ENCODE data around the gene TELO2.

Gene TELO2

GRCh38 chr16:1498899-1499676 is 5.9 kb downstream of the TELO2 start:
- no peak for DNase-seq (ENCODE audit: low read depth)

- no peak for DNase-seq (ENCODE audit: low read depth)
Measured at GRCh38 chr16:1499756-1500464, 6.8 kb downstream of the TELO2 start.

DNA sequence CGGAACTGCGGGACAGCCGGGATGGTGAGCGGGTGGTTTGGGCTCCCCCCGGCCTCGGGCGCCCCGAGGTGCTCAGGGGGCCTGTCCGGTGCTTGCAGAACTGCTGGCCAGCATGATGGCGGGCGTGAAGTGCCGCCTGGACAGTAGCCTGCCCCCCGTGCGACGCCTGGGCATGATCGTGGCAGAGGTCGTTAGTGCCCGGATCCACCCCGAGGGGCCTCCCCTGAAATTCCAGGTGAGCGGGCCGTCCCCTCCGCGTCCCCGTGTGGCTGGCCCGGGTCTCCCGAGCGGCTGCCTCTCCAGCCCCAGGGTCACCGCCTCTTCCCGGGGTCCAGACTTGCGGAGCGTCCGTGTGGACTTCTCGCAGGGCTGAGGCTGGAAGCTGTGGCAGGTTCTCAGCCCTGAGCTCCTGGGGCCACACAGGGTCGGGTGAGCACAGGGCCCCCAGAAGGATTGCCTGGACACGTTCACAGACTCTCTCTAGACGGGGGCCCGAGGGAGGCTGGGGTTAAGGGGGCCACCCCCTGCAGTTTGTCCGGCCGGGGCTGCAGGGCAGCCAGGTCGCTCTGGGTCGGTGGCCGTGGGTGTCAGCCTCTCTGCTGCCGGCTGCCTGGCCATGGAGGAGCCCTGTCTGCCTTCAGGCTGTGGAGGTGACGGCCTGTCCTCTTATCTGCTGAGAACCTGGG is 7.4 kb downstream of the TELO2 start:
- no peak for DNase-seq (ENCODE audit: low read depth)

GRCh38 chr16:1501630-1502029 is 8.5 kb downstream of the TELO2 start:
- DNase-seq (ENCODE audit: low read depth): no peak

DNA sequence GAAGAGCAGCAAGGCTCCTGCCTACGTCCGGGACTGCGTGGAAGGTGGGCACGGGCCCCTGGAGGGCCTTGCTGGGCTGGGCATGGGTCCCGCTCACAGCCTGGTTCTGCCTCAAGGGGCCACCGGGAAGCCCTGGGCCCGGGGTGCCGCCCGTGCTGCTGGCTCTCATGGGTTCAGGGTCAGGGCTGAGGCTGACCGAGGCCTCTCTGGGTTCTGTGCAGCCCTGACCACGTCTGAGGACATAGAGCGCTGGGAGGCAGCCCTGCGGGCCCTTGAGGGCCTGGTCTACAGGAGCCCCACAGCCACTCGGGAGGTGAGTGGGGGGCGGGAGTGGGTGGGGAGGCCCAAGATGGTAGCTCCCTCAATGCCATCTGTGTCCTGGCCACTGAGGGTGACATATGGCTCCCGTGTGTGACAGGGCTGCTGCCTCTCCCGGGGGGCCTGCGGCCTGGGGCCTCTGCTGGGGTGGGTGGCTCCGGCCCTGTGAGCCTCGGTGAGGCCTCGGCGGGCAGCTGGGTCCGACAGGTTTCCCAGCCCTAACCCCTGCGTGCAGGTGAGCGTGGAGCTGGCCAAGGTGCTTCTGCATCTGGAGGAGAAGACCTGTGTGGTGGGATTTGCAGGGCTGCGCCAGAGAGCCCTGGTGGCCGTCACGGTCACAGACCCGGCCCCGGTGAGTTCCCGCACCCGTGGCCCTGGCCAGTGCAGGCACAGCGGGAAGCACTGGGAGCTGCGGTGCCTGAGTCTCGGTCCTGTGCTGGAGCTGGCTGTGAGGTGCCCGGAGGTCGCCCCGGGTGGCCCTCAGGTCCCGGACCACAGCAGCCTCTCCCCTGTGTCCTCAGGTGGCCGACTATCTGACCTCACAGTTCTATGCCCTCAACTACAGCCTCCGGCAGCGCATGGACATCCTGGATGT is 9.2 kb downstream of the TELO2 start:
- DNase-seq (ENCODE audit: low read depth): no peak

- DNase-seq (ENCODE audit: low read depth): no peak
Measured at GRCh38 chr16:1503110-1503955, 10.2 kb downstream of the TELO2 start.

- no peak for DNase-seq (ENCODE audit: low read depth)
Measured at GRCh38 chr16:1505073-1505844, 12.1 kb downstream of the TELO2 start.

DNA sequence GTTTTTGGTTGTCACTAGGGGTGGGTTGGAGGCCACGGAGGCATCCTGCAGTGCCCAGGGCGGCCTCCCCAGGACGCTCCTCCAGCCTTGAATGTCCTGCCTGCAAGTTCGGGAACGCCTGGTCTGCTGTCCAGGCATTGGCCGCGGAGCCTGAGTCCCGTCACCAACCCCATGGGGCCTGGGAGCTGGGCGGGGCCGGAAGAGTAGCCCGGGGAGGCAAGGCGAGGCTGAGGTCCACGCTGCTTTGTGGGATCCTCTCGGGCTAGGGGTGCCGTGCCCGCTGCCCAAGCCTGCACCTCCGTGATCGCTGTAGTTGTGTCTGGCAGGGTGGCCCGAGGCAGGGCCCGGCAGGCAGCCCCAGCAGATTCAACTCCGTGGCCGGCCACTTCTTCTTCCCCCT is 12.8 kb downstream of the TELO2 start:
- no peak for DNase-seq (ENCODE audit: low read depth)

DNA sequence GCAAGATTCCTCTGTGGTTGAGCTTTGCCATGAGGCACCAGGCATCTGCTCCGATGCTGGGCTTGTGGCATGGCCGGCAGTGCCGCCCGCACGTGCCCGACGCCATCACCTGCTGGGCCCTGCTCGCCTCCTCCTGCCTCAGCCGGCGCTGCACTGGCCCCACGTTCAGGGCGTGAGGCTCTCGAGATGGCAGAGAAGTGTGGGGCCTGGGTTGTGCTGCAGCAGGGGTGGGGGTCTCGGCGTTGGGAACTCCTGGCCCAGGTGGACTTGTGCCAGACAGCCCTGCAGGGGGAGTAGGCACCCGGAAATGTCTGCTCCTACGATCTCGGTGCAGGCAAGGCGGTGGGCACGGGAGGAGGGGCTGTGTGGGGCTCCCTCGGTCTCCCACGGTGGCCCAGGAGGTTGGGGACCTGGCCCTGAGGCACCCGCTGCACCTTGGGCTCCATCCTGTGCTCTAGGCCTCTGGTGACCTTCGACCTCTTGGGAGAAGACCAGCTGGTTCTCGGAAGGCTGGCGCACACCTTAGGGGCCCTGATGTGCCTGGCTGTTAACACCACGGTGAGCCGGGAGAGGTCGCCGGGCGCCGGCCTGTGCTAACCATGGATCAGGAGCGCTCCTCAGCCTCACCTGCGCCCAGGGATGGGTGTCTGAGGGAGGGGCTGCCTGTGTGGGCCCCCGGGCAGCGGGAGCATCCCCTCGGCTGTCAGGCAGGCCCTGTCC is 13.5 kb downstream of the TELO2 start:
- no peak for DNase-seq (ENCODE audit: low read depth)

GRCh38 chr16:1508494-1509187 is 15.5 kb downstream of the TELO2 start:
- no peak for DNase-seq (ENCODE audit: low read depth)

DNA sequence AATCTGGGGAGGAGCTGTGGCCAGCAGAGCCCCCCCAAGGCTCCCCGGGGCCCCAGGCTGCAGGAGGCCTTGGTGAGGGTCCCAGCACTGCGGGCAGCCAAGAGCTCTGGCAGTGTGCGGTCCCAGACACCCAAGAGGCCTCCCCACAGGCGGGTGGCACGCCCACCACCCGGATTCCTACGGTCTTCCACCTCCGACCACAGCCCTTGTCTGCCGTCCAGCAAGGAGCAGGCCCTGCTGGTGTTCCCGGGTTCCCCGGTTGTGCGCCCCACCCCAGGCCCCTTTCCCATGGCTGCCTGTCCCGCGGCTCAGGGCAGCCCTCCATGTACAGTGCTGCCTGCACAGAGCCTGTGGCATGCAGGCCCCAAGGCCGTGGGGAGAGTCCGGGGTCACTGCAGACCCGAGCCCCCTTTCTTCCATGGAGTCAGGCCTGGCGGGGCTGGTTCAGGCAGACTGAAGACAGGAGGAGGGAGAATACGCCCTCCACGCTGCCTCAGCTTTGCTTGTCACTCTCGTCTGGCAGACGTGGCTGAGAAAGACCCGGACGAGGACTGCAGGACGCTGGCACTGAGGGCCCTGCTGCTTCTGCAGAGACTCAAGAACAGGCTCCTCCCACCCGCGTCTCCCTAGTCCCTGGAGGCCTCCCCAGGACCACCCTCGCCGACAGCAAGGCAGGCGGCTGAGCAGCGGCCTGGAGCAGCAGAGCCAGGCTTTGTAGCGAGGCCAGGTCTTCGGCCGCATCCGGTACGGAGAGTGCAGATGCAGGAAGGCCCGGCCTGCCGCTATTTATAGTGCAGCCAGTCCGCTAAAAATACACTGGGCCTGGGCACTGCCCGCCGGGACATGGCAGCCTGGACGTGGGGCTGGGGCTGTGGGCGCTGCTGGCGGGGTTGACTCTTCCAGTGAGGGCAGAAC is 16.4 kb downstream of the TELO2 start:
- DNase-seq (ENCODE audit: low read depth): no peak

GRCh38 chr16:1510272-1510671 is 17.1 kb downstream of the TELO2 start:
- no peak for DNase-seq (ENCODE audit: low read depth)

DNA sequence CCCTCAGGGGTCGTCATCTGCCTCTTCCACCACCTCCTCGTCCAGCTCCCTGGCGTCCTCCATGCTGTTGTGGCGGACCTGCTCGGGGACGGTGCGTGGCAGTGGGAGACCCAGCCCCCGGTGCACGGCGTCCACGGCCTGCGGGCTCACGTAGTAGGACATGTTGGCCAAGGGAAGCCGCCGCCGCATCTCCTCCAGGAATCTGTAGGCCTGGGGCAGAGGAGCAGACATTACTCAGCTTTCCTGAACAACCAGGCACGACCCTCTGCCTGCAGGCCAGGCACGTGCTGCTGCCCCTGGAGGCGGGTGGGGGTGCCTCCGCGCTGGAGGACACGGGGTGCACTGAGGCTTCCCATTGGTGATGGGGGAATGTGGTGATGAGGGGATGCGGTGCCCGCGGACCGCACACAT is 17.8 kb downstream of the TELO2 start:
- DNase-seq (ENCODE audit: low read depth): no peak

GRCh38 chr16:1511662-1512569 is 18.8 kb downstream of the TELO2 start:
- no peak for DNase-seq (ENCODE audit: low read depth)

DNA sequence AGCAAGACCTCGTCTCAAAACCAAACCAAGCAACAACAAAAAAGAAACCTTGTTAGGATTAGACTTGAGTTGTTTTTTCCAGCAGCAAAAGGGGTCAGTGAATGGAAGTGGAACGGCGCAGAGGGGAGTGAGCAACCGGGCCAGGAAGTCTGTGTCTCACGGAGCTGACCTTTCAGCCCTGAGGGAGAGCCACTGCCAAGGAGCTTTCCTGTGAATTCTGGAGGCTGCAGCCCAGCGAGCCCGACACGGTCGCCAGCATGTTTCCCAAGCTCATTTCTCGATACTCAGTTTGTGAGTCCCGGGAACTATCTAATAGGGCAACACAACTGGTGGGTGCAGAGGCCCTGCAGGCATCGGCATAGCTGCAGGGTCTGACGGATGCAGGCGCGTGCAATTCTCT is 19.6 kb downstream of the TELO2 start:
- no peak for DNase-seq (ENCODE audit: low read depth)

DNA sequence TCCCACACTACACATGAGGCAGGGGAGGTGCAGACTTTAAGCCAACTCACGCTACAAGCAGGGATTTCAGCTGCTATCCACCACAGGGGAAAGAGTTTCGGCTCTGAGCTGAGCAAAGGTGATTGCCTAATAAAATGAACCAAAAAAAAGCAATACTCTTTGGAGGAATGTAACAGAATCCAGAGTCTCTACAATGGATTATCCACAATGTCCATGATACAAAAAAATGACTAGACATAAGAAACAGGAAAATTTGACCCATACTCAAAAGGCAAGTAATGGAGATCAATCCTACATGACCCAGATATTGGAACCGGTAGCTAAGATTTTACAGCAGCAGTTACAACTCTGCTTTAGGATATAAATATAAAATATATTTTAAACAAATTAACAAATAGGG is 21.3 kb downstream of the TELO2 start:
- DNase-seq (ENCODE audit: low read depth): no peak

GRCh38 chr16:1518626-1519135 is 25.5 kb downstream of the TELO2 start:
- no peak for DNase-seq (ENCODE audit: low read depth)

All from fibroblast of the conjunctiva (primary cell).